Dedifferentiated amniotic fluid mesenchymal stem cell (primary cell): ENCODE results near the gene SLC12A5.

Source experiments
- DNase-seq: peaks from one replicate; pipeline ENCODE4 v3.0.0-alpha.2; 2016; ENCODE audit errors: extremely low spot score

The SLC12A5 gene

GRCh38 chr20:46027245-46027853, 1.7 kb upstream of the SLC12A5 start:
- peak; percentile 48 for DNase-seq

- DNase-seq = no peak
These were observed 905 bp upstream of the SLC12A5 start for GRCh38 chr20:46028110-46028509.

- no peak for DNase-seq
These were observed 1.4 kb downstream of the SLC12A5 start for GRCh38 chr20:46030284-46031013.

GRCh38 chr20:46031014-46031569, 2.1 kb downstream of the SLC12A5 start:
- no peak for DNase-seq

- no peak for DNase-seq
These were observed 2.8 kb downstream of the SLC12A5 start for GRCh38 chr20:46031701-46032254.

- no peak for DNase-seq
These were observed 5.0 kb downstream of the SLC12A5 start for GRCh38 chr20:46034039-46034438.

- DNase-seq = no peak
These were observed 6.2 kb downstream of the SLC12A5 start for GRCh38 chr20:46035253-46035652.

GRCh38 chr20:46035713-46036112, 6.7 kb downstream of the SLC12A5 start:
- DNase-seq = no peak

- no peak for DNase-seq
These were observed 7.4 kb downstream of the SLC12A5 start for GRCh38 chr20:46036370-46036769.

- no peak for DNase-seq
These were observed 8.0 kb downstream of the SLC12A5 start for GRCh38 chr20:46037036-46037435.

GRCh38 chr20:46040902-46041535, 12.0 kb downstream of the SLC12A5 start:
- no peak for DNase-seq

- no peak for DNase-seq
These were observed 14.5 kb downstream of the SLC12A5 start for GRCh38 chr20:46043556-46043955.

GRCh38 chr20:46044896-46045295, 15.9 kb downstream of the SLC12A5 start:
- no peak for DNase-seq

GRCh38 chr20:46046588-46047310, 17.7 kb downstream of the SLC12A5 start:
- no peak for DNase-seq

GRCh38 chr20:46047821-46048220, 18.8 kb downstream of the SLC12A5 start:
- no peak for DNase-seq

GRCh38 chr20:46049190-46049589, 20.2 kb downstream of the SLC12A5 start:
- no peak for DNase-seq

- no peak for DNase-seq
These were observed 20.8 kb downstream of the SLC12A5 start for GRCh38 chr20:46049815-46050214.

- DNase-seq = no peak
These were observed 21.4 kb downstream of the SLC12A5 start for GRCh38 chr20:46050444-46050843.

GRCh38 chr20:46050885-46051284, 21.9 kb downstream of the SLC12A5 start:
- no peak for DNase-seq

GRCh38 chr20:46051556-46052308, 22.7 kb downstream of the SLC12A5 start:
- DNase-seq = no peak

- no peak for DNase-seq
These were observed 24.4 kb downstream of the SLC12A5 start for GRCh38 chr20:46053416-46053815.
